Mesothelial cell of epicardium (in vitro differentiated cells): Measurements from ENCODE around the gene CTDSP1. TPM values are rescaled to one million over a fixed set of nuclear protein-coding genes. Genes with fewer than 3 reads are reported as not detected.

Experiments
- DNase-seq, 2 experiments: peaks; one replicate each; pipeline ENCODE4 v3.0.0; 2021; ENCODE audit warnings: low spot score in 2 of 2; ENCODE audit not compliant: unreplicated experiment in 2 of 2
- H3K27ac Mint-ChIP-seq: 2 replicates; pipeline ENCODE4 v1.8.0; 2021; ENCODE audit warnings: mixed read lengths
- H3K27me3 Mint-ChIP-seq: 2 replicates; pipeline ENCODE4 v1.8.0; 2021; ENCODE audit warnings: low read depth, mixed read lengths
- H3K36me3 Mint-ChIP-seq: 2 replicates; pipeline ENCODE4 v1.8.0; 2021; ENCODE audit warnings: mixed read lengths
- H3K4me1 Mint-ChIP-seq: 2 replicates; pipeline ENCODE4 v1.8.0; 2021; ENCODE audit warnings: mixed read lengths
- H3K4me3 Mint-ChIP-seq: 2 replicates; pipeline ENCODE4 v1.8.0; 2021; ENCODE audit warnings: mild to moderate bottlenecking, moderate library complexity, mixed read lengths
- H3K9me3 Mint-ChIP-seq: 2 replicates; pipeline ENCODE4 v1.8.0; 2021; ENCODE audit warnings: mixed read lengths
- total RNA-seq: library from RNA; stranded (reverse); gene quantifications from 3 replicates; pipeline ENCODE4 v1.2.1, GENCODE V29; 2021
- TF ChIP-seq, protein P1 (sequence below): fragments of 200-600 bp; sonication (generic); IDR thresholded peaks from one replicate; pipeline ENCODE4 v1.5.0; 2021; ENCODE audit warnings: antibody characterized with exemption; ENCODE audit not compliant: unreplicated experiment

CTDSP1 gene
- total RNA-seq, 1 donor from 2014 or later, result 134 TPM

- H3K27ac Mint-ChIP-seq, result peak overlapping the region; percentile 97
- H3K36me3 Mint-ChIP-seq, result peaks cover 12% of the 10 kb centered on the region
- H3K4me3 Mint-ChIP-seq, result peak overlapping the region; percentile 75
- TF ChIP-seq, protein P1, sequence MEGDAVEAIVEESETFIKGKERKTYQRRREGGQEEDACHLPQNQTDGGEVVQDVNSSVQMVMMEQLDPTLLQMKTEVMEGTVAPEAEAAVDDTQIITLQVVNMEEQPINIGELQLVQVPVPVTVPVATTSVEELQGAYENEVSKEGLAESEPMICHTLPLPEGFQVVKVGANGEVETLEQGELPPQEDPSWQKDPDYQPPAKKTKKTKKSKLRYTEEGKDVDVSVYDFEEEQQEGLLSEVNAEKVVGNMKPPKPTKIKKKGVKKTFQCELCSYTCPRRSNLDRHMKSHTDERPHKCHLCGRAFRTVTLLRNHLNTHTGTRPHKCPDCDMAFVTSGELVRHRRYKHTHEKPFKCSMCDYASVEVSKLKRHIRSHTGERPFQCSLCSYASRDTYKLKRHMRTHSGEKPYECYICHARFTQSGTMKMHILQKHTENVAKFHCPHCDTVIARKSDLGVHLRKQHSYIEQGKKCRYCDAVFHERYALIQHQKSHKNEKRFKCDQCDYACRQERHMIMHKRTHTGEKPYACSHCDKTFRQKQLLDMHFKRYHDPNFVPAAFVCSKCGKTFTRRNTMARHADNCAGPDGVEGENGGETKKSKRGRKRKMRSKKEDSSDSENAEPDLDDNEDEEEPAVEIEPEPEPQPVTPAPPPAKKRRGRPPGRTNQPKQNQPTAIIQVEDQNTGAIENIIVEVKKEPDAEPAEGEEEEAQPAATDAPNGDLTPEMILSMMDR, result peak; percentile 21
- peaks cover 34% of the 10 kb centered on the region for H3K4me1 Mint-ChIP-seq
- no peaks in the 10 kb centered on the region for H3K9me3 Mint-ChIP-seq
- no peaks in the 10 kb centered on the region for H3K27me3 Mint-ChIP-seq
- DNase-seq, result peak; percentile 96 to 97
Measured at GRCh38 chr2:218406209-218406948, 6.7 kb downstream of the CTDSP1 start.

- DNase-seq, result no peak
- H3K27ac Mint-ChIP-seq, result peak overlapping the region; percentile 96
Measured at GRCh38 chr2:218406949-218407618, 7.4 kb downstream of the CTDSP1 start.

DNA sequence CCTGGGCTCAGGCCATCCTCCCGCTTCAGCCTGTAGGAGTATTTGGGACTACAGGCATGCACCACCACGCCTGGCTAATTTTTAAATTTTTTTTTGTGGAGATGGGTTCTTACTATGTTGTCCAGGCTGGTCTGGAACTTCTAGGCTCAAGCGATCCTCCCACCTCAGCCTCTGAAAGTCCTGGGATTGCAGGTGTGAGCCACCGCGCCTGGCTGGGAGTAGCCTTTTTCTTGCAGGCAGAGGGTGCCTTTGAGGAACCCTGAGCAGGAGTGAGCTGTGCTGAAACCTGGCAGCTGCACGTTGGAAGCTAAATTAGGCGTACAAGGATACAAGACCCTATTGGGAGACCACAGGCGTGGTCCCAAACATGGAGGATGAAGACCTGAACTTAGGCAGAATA, 8.0 kb downstream of the CTDSP1 start:
- Mint-ChIP-seq H3K4me1 (peaks cover 29% of the 10 kb centered on the region), H3K27ac (peak overlapping the region; percentile 78), H3K9me3 (no peaks in the 10 kb centered on the region), H3K27me3 (no peaks in the 10 kb centered on the region), H3K36me3 (peaks cover 12% of the 10 kb centered on the region), H3K4me3 (no peak overlapping the region)
- TF ChIP-seq, protein P1, result no peak
- DNase-seq, result no peak

More at GRCh38 chr2:218406949-218407618, 7.4 kb downstream of the CTDSP1 start:
- TF ChIP-seq, protein P1, result no peak
- peak overlapping the region; percentile 75 for H3K4me3 Mint-ChIP-seq
- peaks cover 29% of the 10 kb centered on the region for H3K4me1 Mint-ChIP-seq
- H3K9me3 Mint-ChIP-seq, result no peaks in the 10 kb centered on the region
- H3K36me3 Mint-ChIP-seq, result peaks cover 12% of the 10 kb centered on the region
- H3K27me3 Mint-ChIP-seq, result no peaks in the 10 kb centered on the region

GRCh38 chr2:218418321-218418716, 18.7 kb downstream of the CTDSP1 start:
- no peaks in the 10 kb centered on the region for H3K36me3 Mint-ChIP-seq
- no peak overlapping the region for H3K27ac Mint-ChIP-seq
- DNase-seq, result no peak
- no peak overlapping the region for H3K4me3 Mint-ChIP-seq
- peaks cover 6% of the 10 kb centered on the region for H3K4me1 Mint-ChIP-seq
- H3K27me3 Mint-ChIP-seq, result no peaks in the 10 kb centered on the region
- H3K9me3 Mint-ChIP-seq, result no peaks in the 10 kb centered on the region
- TF ChIP-seq, protein P1, result no peak

GRCh38 chr2:218418717-218419458, 19.2 kb downstream of the CTDSP1 start, which contains the start of gene VIL1:
TSS of gene VIL1 (plus strand) at chr2:218419123. CDS start at chr2:218423779, 4,656 bp downstream.
- H3K27ac Mint-ChIP-seq, result no peak within 1 kb of the TSS
- TF ChIP-seq, protein P1, result no peak

More at GRCh38 chr2:218418717-218419458, 19.2 kb downstream of the CTDSP1 start, which contains the start of gene VIL1:
- Mint-ChIP-seq H3K27me3 (no peaks in the 10 kb centered on the region), H3K4me1 (peaks cover 6% of the 10 kb centered on the region), H3K4me3 (no peak within 1 kb of the TSS), H3K9me3 (no peaks in the 10 kb centered on the region), H3K36me3 (no peaks in the 10 kb centered on the region)
- no peak for DNase-seq
